GM21619 (cell line): ENCODE measurements around the gene FABP6.
"Not testable (repeated sequence)": the region's sequence is repeated elsewhere in the genome, so short reads cannot be mapped to it uniquely, and the experiment has no call there.

Experiments
- ATAC-seq: cut with Tn5 transposase; IDR thresholded peaks from one replicate; pipeline ENCODE4 v1.9.1; 2021; ENCODE audit not compliant: unreplicated experiment

The FABP6 gene, protein sequence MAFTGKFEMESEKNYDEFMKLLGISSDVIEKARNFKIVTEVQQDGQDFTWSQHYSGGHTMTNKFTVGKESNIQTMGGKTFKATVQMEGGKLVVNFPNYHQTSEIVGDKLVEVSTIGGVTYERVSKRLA

GRCh38 chr5:160229190-160229742, at the start of gene FABP6:
TSS of gene FABP6 (plus strand) at chr5:160229506. CDS start at chr5:160229558, 52 bp downstream.
- no peak for ATAC-seq

DNA sequence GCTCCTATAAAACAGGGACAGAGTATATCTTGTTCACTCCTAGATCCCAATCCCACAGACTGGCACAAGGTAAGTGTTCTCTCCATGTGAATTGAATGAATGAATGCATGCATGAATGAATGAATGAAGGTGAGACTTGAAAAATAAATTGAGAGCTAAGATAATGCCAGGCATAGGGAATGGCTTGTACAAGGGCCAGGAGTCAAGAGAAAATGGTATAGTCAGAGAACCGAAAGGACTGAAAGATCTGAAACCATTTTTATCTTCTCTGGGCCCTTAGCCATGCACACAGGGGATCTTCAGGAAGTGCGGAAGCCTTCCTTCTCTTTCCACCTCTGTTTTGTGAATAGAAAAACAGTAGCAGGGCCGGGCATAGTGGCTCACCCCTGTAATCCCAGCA, 48.4 kb upstream of the FABP6 start:
- ATAC-seq, result no peak

- no peak for ATAC-seq
Observed at GRCh38 chr5:160181965-160182622, 47.2 kb upstream of the FABP6 start.

DNA sequence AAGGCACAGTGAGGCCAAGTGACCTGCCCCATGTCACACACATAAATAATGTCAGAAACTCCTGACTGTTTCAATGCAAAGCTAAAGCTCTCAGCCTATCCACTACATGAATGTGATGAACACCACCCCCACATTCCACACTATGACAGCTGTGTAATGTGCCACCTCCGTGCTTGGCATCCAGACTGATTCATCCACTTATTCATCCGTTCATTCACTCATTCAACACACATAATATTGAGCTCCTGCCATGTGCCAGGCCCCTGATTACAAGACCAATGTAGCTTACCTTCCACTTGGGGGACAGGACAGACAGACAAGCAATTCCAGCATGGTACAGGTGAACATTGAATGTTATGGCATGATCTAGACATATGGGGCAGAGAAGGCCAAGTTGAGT, 46.2 kb upstream of the FABP6 start:
- ATAC-seq, result no peak

- ATAC-seq, result no peak
Observed at GRCh38 chr5:160185626-160186360, 43.5 kb upstream of the FABP6 start.

- ATAC-seq, result no peak
Observed at GRCh38 chr5:160186480-160186879, 42.8 kb upstream of the FABP6 start.

- ATAC-seq, result no peak
Observed at GRCh38 chr5:160187091-160187490, 42.2 kb upstream of the FABP6 start.

GRCh38 chr5:160188141-160189015, 40.9 kb upstream of the FABP6 start:
- no peak for ATAC-seq

- no peak for ATAC-seq
Observed at GRCh38 chr5:160192424-160192823, 36.9 kb upstream of the FABP6 start.

DNA sequence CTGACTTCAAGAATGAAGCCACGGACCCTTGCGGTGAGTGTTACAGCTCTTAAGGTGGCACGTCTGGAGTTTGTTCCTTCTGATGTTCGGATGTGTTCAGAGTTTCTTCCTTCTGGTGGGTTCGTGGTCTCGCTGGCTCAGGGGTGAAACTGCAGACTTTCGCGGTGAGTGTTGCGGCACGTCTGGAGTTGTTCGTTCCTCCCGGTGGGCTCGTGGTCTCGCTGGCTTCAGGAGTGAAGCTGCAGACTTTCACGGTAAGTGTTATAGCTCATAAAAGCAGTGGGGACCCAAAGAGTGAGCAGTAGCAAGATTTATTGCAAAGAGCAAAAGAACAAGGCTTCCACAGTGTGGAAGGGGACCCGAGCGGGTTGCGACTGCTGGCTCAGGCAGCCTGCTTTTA, 36.2 kb upstream of the FABP6 start:
- not testable (repeated sequence) for ATAC-seq

GRCh38 chr5:160193790-160194189, 35.5 kb upstream of the FABP6 start:
- not testable (repeated sequence) for ATAC-seq

DNA sequence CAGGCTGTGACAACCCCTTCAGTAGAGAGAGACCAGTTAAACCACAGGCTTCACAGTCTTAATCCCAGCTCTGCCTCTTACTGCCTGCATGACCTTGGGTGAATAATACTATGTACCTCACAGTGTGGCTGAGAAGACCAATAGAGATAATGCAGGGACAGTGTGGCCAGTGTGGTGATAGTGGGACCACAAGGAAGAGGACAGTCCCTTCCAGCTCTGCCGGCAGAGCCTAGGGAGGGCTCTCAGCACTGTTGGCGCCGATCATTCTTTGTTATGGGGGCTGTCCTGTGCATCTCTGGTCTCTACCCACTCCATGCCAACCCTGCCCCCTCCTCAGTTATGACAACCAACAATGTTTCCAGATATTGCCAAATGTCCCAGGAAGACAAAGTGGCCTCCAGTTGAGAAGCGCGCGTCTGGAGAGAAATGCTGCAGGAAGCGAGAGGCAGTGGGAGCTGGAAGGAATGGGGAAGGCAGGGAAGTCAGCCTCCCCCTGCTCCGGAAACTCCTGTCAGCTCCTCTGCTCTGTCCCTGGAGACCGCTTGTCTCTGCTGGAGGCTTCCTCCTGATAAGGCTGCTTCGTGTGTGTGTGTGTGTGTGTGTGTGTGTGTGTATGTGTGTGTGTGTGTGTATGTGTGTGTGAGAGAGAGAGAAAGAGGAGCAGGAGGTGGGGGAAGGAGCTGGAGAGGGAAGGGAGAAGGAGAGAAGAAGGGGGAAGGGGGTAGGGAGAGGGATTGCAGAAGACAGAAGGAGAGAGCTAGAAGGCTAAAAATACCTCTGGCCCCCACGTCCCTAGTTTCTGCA, 31.8 kb upstream of the FABP6 start:
- ATAC-seq, result no peak

DNA sequence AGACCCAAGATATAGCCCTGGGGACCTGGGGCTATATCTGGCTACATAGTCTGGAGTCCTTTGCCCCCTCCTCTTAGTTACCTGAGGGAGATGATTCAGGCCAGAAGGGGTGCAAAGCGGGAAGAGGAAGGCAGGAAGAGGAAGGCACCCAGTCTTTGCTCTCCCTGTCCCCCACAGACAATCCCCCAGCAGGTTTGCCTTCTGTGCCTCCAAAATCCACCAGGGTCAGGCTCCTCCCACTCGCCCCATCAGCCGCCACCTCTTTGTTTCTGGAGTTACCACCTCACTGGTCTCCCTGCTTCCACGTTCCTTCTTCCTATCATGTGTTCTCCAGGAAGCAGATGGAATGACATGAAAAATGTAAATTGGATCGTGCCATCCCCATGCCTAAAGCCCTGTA, 31.2 kb upstream of the FABP6 start:
- ATAC-seq, result no peak

DNA sequence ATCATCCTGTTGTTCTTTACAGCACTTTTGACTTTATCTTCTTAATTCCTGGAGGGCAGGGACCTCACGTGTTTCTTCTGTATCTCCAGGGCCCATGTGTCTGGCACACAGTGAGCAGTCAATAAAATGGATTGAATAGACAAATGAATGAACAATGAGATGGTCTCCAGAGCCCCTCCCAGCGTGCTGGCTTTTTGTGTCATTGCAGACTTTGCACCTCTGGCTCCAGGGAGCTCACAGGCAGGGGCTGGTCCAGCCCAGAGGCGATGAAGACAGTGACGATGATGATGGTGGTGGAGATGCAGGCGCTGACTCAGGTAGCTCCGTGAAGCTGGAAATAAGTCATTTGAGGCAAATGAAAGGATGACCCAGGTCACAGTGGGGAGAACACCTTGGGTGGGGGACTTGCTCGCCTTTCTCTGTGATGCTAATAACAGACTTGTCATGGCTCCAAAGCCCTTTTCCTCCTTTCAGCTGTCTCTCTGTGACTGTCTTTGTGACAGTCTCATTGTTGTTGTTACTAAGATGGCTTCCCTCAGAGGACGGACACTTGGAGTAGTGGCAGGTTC, 30.4 kb upstream of the FABP6 start:
- ATAC-seq, result no peak

GRCh38 chr5:160199410-160199911, 29.8 kb upstream of the FABP6 start:
- ATAC-seq, result peak; percentile 98

DNA sequence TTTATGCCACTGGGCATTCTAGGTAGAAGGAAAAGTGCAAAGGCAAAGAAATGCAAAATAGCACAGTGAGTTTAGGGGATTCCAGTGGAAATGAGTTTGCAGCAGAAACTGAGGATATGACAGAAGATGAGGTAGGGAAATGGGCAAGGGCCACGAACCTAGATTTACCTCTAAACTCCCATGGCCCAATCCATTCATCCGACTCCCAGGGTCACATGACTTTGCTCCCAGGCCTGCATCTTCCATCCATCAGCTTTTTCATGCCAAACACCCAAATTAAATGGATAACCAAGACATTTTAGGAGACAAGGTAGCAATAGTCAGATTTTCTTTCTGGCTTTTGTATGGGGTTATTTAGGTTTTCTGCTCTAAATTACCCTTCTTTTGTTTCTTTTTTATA, 22.2 kb upstream of the FABP6 start:
- ATAC-seq, result no peak

DNA sequence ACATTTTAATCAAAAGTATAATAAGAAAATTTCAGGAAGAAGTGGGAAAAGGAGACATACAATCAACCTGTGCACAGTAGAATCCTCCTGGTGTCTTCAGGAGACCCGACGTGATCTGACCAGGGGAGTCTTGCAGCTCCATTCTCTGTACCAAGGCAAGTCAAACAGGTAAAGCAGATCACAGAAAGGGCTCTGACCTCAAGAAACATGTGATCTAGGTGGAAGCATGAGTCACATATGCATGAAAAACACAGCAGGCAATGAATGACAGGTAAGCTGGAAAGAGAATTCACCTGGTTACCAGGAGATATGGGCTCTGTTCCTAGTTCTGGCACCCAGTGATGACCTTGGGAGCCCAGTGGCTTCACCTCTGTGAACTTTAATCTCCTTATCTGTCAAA, 19.4 kb upstream of the FABP6 start:
- no peak for ATAC-seq

GRCh38 chr5:160210606-160211005, 18.7 kb upstream of the FABP6 start:
- no peak for ATAC-seq

DNA sequence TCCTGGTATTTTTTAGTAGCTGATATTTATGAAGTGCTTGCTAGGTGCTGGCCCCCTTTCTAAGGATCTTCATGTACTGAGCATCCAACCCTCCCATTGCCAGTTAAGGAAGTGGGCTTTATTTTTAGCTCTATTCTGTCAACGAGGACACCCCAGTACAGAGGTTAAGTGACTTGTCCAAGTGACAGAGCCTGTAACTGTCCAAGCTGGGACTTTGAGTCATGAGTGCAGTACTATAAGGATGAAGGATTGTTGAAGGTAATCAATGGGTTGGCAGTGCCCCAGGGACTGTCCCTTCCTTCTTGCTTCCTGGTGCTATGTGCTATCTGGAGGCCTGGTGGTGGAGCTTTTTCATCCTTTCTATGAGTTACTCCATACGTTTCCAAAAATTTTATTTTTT, 18.0 kb upstream of the FABP6 start:
- ATAC-seq, result no peak

GRCh38 chr5:160213537-160213936, 15.8 kb upstream of the FABP6 start:
- ATAC-seq, result no peak
